Ishikawa (cell line): ENCODE measurements around the gene RNFT2.

Experiments used
- CEBPB ChIP-seq: IDR thresholded peaks from 2 replicates; pipeline ENCODE4 v1.6.1; 2012
- CREB1 ChIP-seq: IDR thresholded peaks from 2 replicates; pipeline ENCODE4 v1.6.1; 2012; ENCODE audit warnings: low read depth
- EGR1 ChIP-seq: IDR thresholded peaks from 2 replicates; pipeline ENCODE4 v1.6.1; 2012
- EP300 ChIP-seq: IDR thresholded peaks from 2 replicates; pipeline ENCODE4 v1.6.1; 2012; ENCODE audit warnings: borderline replicate concordance
- FOXM1 ChIP-seq: IDR thresholded peaks from 2 replicates; pipeline ENCODE4 v1.6.1; 2012; ENCODE audit warnings: low read depth, borderline replicate concordance
- NFIC ChIP-seq: IDR thresholded peaks from 2 replicates; pipeline ENCODE4 v1.6.1; 2012
- RAD21 ChIP-seq: IDR thresholded peaks from 2 replicates; pipeline ENCODE4 v1.6.1; 2012; ENCODE audit warnings: low read depth
- TAF1 ChIP-seq: IDR thresholded peaks from 2 replicates; pipeline ENCODE4 v1.6.1; 2012; ENCODE audit warnings: low read depth, mild to moderate bottlenecking
- TCF12 ChIP-seq: IDR thresholded peaks from 2 replicates; pipeline ENCODE4 v1.6.1; 2012; ENCODE audit warnings: low read depth
- TEAD4 ChIP-seq: IDR thresholded peaks from 2 replicates; pipeline ENCODE4 v1.6.1; 2012
- YY1 ChIP-seq: IDR thresholded peaks from 2 replicates; pipeline ENCODE4 v1.6.1; 2012; ENCODE audit warnings: low read depth
- ZBTB7A ChIP-seq: IDR thresholded peaks from 2 replicates; pipeline ENCODE4 v1.6.1; 2012; ENCODE audit warnings: low read depth
- TF ChIP-seq, protein P1 (sequence below): IDR thresholded peaks from 2 replicates; pipeline ENCODE4 v1.6.1; 2012
- TF ChIP-seq, protein P2 (sequence below): IDR thresholded peaks from 2 replicates; pipeline ENCODE4 v1.6.1; 2012; ENCODE audit warnings: low read depth, mild to moderate bottlenecking
- TF ChIP-seq, protein P3 (sequence below): IDR thresholded peaks from 2 replicates; pipeline ENCODE4 v1.6.1; 2012

Gene RNFT2

DNA sequence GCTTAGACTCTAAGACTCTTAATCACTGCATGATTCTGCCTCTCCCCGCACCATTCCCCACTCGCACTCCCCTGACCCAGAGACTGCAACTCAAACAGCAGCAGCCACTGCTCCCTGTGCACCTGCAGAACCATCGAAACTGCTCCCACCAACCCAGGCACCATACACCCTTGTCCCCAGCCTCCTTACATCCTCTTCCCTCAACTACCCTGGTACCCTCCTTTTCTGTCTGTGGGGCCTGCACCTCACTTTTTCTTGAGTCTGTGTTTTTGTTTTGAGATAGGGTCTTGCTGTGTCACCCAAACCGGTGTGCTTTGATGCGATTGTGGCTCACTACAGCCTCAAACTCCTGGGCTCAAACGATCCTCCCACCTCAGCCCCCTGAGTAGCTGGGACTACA lies 69.4 kb downstream of the RNFT2 start:
- TF ChIP-seq, protein P1, sequence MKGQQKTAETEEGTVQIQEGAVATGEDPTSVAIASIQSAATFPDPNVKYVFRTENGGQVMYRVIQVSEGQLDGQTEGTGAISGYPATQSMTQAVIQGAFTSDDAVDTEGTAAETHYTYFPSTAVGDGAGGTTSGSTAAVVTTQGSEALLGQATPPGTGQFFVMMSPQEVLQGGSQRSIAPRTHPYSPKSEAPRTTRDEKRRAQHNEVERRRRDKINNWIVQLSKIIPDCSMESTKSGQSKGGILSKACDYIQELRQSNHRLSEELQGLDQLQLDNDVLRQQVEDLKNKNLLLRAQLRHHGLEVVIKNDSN, result no peak
- TF ChIP-seq ZBTB7A (no peak), CREB1 (no peak), NFIC (no peak), YY1 (no peak), FOXM1 (no peak), TAF1 (no peak), EGR1 (no peak), TCF12 (no peak), EP300 (no peak), TEAD4 (no peak), RAD21 (no peak), CEBPB (no peak)
- TF ChIP-seq, protein P2, sequence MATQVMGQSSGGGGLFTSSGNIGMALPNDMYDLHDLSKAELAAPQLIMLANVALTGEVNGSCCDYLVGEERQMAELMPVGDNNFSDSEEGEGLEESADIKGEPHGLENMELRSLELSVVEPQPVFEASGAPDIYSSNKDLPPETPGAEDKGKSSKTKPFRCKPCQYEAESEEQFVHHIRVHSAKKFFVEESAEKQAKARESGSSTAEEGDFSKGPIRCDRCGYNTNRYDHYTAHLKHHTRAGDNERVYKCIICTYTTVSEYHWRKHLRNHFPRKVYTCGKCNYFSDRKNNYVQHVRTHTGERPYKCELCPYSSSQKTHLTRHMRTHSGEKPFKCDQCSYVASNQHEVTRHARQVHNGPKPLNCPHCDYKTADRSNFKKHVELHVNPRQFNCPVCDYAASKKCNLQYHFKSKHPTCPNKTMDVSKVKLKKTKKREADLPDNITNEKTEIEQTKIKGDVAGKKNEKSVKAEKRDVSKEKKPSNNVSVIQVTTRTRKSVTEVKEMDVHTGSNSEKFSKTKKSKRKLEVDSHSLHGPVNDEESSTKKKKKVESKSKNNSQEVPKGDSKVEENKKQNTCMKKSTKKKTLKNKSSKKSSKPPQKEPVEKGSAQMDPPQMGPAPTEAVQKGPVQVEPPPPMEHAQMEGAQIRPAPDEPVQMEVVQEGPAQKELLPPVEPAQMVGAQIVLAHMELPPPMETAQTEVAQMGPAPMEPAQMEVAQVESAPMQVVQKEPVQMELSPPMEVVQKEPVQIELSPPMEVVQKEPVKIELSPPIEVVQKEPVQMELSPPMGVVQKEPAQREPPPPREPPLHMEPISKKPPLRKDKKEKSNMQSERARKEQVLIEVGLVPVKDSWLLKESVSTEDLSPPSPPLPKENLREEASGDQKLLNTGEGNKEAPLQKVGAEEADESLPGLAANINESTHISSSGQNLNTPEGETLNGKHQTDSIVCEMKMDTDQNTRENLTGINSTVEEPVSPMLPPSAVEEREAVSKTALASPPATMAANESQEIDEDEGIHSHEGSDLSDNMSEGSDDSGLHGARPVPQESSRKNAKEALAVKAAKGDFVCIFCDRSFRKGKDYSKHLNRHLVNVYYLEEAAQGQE, result no peak
- TF ChIP-seq, protein P3, sequence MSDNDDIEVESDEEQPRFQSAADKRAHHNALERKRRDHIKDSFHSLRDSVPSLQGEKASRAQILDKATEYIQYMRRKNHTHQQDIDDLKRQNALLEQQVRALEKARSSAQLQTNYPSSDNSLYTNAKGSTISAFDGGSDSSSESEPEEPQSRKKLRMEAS, result no peak

DNA sequence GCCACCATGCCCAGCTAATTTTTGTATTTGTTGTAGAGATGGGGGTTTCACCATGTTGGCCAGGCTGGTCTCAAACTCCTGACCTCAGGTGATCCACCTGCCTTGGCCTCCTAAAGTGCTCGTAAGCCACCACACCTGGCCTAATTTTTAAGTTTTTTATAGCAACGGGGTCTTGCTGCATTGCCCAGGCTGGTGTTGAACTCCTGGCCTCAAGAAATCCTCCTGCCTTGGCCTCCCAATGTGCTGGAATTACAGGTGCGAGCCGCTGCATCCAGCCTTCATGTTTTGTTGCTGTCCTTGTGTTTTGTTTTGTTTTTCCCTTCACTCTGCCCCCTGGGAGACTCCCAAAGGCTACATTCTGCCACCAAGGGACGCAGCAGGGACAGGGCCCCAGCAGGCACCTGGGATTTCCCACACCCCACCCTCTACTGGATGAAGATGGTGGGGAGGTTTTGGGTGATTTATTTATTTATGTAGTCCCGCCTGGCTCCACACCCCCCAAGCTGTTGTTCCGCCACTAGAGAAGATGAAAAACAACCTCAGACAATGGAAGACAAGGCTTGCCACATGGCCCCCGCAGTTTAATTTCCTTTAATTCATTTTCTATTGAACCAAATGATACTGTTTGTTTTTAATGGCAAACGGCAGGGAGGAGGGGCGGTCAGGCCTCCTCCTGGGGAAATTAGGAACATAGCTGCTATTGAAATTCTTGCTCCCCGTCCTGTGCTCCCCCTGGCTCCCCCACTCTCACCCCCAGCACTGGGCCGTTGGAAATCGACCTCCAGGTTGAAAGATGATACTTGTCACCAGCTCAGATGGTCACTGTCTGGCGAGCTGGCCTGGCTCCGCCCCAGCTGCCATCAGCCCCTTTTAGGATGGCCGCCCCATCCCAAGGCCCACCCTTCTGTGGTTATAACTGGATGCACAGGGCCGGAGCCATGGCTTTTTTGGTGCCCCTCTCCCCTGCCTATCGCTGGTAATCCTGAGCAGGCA lies 70.3 kb downstream of the RNFT2 start:
- TF ChIP-seq EP300 (no peak), CREB1 (no peak), EGR1 (no peak), YY1 (no peak), TCF12 (no peak), NFIC (no peak), ZBTB7A (no peak), TAF1 (no peak), RAD21 (no peak), FOXM1 (no peak), TEAD4 (no peak), CEBPB (no peak)
- TF ChIP-seq, protein P2, result no peak
- TF ChIP-seq, protein P1, result no peak
- TF ChIP-seq, protein P3, result no peak

DNA sequence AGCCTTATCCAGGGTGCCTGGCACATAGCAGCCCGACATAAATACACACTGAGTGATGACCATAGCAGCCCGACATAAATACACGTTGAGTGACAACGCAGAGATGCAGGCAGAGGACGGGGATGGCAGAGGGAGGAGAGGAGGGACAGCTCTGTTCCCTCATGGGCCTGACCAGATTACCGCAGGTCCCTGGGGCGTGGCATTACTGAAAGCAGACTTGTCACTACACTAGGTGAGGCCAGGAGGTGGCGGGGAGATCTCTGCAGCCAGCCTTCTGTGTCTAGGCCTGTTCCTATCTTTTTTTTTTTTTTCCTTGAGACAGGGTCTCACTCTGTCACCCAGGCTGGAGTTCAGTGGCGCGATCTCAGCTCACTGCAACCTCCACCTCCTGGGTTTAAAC lies 74.1 kb downstream of the RNFT2 start:
- no peak for TF ChIP-seq CREB1
- no peak for TF ChIP-seq TCF12
- TF ChIP-seq, protein P3, result no peak
- TF ChIP-seq TAF1, result no peak
- TF ChIP-seq, protein P2, result no peak
- no peak for TF ChIP-seq EP300
- TF ChIP-seq FOXM1, result no peak
- TF ChIP-seq EGR1, result no peak
- no peak for TF ChIP-seq ZBTB7A
- no peak for TF ChIP-seq TEAD4
- TF ChIP-seq CEBPB, result no peak
- TF ChIP-seq, protein P1, result no peak
- TF ChIP-seq NFIC, result no peak
- no peak for TF ChIP-seq YY1
- TF ChIP-seq RAD21, result no peak
